HL-60 (cell line): Measurements from ENCODE around the gene TSPAN10.

Experiments used
- CTCF ChIP-seq: IDR thresholded peaks from one replicate; pipeline ENCODE4 v1.5.1; 2011; ENCODE audit warnings: low read length, control low read depth, inconsistent platforms; ENCODE audit not compliant: insufficient read depth
- GABPA ChIP-seq: IDR thresholded peaks from 2 replicates; pipeline ENCODE4 v1.6.1; 2012; ENCODE audit warnings: low read depth
- POLR2AphosphoS5 ChIP-seq: IDR thresholded peaks from 2 replicates; pipeline ENCODE4 v1.6.1; 2012; ENCODE audit warnings: low read depth
- REST ChIP-seq: IDR thresholded peaks from 2 replicates; pipeline ENCODE4 v1.6.1; 2012; ENCODE audit warnings: low read depth; ENCODE audit not compliant: insufficient replicate concordance
- SPI1 ChIP-seq: IDR thresholded peaks from 2 replicates; pipeline ENCODE4 v1.6.1; 2012; ENCODE audit warnings: low read depth, mild to moderate bottlenecking, borderline replicate concordance

- TF ChIP-seq REST (no peak), CTCF (no peak), POLR2AphosphoS5 (no peak), SPI1 (no peak), GABPA (no peak)
Measured at GRCh38 chr17:81687770-81688541, 51.0 kb downstream of the TSPAN10 start.
